ENCODE measurements around the gene DEF6.

Gene DEF6, protein sequence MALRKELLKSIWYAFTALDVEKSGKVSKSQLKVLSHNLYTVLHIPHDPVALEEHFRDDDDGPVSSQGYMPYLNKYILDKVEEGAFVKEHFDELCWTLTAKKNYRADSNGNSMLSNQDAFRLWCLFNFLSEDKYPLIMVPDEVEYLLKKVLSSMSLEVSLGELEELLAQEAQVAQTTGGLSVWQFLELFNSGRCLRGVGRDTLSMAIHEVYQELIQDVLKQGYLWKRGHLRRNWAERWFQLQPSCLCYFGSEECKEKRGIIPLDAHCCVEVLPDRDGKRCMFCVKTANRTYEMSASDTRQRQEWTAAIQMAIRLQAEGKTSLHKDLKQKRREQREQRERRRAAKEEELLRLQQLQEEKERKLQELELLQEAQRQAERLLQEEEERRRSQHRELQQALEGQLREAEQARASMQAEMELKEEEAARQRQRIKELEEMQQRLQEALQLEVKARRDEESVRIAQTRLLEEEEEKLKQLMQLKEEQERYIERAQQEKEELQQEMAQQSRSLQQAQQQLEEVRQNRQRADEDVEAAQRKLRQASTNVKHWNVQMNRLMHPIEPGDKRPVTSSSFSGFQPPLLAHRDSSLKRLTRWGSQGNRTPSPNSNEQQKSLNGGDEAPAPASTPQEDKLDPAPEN

DNA sequence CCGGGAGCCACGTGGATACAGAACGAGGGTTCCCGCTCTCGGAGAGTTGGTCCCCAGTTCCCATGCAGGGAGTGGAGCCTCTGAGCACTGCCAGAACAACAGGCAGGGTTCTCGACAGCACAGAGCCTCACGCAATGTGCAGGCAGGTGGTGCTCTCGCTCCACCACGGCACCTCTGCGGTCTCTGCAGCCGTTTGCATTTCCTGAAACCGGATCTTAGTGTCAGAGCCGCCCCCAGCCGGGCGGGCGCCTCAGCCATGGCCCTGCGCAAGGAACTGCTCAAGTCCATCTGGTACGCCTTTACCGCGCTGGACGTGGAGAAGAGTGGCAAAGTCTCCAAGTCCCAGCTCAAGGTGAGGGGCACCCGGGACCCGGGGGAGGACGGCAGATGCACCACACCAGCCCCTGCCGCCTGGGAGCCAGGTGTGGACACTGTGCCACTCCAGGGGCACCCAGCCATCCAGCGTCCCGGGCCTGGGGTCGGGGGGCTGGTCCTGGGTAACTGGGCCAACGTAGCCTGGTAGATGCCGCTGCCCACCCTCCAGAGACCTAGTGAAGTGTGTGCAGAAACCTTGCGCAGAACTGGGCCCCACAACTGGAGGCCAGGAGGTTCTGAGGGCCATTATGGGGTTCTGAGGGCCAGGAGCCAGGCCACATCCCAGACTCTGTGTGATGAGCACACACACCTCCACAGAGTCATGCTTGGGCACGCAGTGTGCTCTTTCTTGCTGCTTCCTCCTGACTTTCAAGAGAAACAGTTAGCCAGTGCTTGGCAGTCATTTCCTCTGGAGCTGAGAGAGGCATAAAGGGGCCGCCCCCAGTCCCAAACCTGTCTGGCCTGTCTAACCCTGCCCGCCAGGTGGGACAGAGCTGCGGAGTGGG, at the start of gene DEF6:
Gene DEF6 (plus strand): TSS at position 218 of the 881 bp plus-strand sequence. CDS start 39 bp downstream, at position 257.
- peak; percentile 93 to 94 for DNase-seq (ENCODE audit: low read depth in 1 of 2, low spot score in 1 of 2)
- TF ChIP-seq JUND (IDR thresholded peaks at IDR 0.05; ENCODE audit: low read depth) = no peak
- in situ Hi-C loops (cut with HindIII; ENCODE audit: low pct_unique_long_range_greater_than_20kb, low sequenced_read_pairs) = no loop called here

DNA sequence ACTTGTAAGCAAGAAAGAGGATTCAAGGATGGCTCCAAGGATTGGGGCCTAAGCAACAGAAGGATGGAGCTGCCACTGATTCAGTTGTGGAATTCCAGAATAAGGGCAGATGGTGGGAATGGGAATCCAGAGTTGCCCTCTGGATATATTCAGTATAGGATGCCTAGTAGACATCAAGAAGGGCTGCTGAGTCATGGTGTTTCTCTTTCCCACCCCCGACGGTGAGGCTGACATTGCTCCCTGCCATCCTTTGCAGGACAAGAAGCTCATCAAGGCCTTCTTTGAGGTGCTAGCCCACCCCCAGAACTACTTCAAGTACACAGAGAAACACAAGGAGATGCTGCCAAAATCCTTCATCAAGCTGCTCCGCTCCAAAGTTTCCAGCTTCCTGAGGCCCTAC, 49.3 kb upstream of the DEF6 start:
- in situ Hi-C loops (cut with HindIII; ENCODE audit: low pct_unique_long_range_greater_than_20kb, low sequenced_read_pairs) = no loop called here
- TF ChIP-seq JUND (IDR thresholded peaks at IDR 0.05; ENCODE audit: low read depth) = no peak
- DNase-seq (ENCODE audit: low read depth in 1 of 2, low spot score in 1 of 2) = no peak

DNA sequence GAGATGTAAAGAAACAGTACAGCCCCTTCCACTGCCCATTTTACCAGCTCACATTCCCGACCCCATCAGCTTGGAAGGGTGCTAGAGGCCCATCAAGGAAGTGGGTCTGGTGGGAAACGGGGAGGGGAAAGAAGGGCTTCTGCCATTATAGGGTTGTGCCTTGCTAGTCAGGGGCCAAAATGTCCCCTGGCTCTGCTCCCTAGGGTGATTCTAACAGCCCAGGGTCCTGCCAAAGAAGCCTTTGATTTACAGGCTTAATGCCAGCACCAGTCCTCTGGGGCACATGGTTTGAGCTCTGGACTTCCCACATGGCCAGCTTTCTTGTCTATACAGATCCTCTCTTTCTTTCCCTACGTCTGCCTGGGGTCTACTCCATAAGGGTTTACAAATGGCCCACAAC, 48.7 kb upstream of the DEF6 start:
- DNase-seq (ENCODE audit: low read depth in 1 of 2, low spot score in 1 of 2) = no peak
- in situ Hi-C loops (cut with HindIII; ENCODE audit: low pct_unique_long_range_greater_than_20kb, low sequenced_read_pairs) = no loop called here
- TF ChIP-seq JUND (IDR thresholded peaks at IDR 0.05; ENCODE audit: low read depth) = no peak

DNA sequence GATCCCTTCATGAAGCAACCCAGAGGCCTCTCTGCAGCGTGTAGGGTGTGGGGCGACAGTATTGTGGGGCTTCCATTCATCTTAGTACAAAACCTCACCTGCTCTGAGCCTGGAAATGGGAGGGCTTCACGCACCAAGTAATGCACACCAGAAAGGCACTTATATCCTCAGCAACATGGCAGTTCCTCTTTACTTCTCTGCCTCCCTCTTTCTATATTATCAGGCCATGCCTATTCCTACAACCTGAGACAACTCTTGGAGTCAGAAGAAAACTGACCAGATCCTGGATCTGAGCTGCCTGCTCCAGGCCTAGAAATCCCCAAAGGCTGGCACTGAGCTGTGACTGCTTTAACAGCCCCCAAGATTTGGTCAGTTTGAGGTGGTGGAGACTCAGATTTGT, 45.7 kb upstream of the DEF6 start:
- TF ChIP-seq JUND (IDR thresholded peaks at IDR 0.05; ENCODE audit: low read depth) = no peak
- in situ Hi-C loops (cut with HindIII; ENCODE audit: low pct_unique_long_range_greater_than_20kb, low sequenced_read_pairs) = no loop called here
- no peak for DNase-seq (ENCODE audit: low read depth in 1 of 2, low spot score in 1 of 2)

DNA sequence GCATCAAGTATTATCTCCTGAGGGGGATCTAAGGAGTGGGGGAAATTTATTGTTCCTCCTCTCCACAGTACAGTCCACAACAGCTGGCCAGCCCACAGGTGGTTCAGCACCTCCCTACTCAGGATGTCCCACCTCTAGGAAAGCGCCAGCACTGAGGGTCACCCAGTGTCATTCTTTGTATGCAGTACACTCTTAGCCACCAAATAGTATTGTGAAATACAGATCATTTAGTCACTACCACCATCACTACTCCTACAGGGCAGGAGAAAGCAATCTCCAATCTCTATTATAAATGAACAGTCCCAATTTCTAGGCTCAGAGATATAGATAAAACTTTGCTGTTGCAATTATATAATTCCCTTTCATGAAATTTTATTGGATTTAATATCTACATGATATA, 44.4 kb upstream of the DEF6 start:
- TF ChIP-seq JUND (IDR thresholded peaks at IDR 0.05; ENCODE audit: low read depth) = no peak
- in situ Hi-C loops (cut with HindIII; ENCODE audit: low pct_unique_long_range_greater_than_20kb, low sequenced_read_pairs) = no loop called here
- no peak for DNase-seq (ENCODE audit: low read depth in 1 of 2, low spot score in 1 of 2)

DNA sequence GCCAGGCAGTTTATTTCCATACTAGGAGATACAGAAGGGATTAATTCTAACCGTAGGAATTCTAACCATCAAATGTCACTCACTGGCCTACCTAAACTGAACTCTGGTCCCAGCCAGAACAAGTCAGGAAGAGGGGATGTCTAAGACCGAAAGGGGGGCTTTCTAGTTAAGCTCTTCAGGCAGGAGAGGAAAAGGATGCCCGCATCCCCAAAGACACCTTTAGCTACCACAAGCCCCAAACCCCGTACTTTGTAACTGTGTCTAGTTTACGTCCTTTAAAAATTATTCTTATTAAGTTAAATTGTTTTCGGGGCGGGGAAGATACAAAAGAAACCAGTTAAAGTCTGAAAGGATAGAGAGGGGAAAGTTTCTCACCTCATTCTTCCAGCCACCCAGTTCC, 39.3 kb upstream of the DEF6 start:
- DNase-seq (ENCODE audit: low read depth in 1 of 2, low spot score in 1 of 2) = no peak
- in situ Hi-C loops (cut with HindIII; ENCODE audit: low pct_unique_long_range_greater_than_20kb, low sequenced_read_pairs) = no loop called here
- no peak for TF ChIP-seq JUND (IDR thresholded peaks at IDR 0.05; ENCODE audit: low read depth)

DNA sequence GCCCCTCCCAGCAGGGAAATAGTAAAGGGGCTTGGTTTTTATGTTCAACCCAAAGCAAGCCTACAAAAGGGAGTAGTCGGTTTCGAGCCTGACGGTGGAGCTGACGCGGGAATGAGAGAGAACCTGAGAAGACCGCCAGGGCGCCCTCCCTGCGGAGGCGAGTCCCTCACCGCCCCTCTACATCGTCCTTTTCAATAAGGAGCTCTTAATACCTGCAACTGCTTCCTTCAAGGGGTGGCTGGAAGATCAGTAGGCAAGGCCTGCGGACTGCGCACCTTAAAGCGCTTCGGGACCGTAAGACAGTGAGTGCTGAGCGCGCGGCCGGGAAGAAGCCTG, 38.8 kb upstream of the DEF6 start:
- TF ChIP-seq JUND (IDR thresholded peaks at IDR 0.05; ENCODE audit: low read depth) = no peak
- DNase-seq (ENCODE audit: low read depth in 1 of 2, low spot score in 1 of 2) = peak in 1 of 2 experiments; percentile 18
- in situ Hi-C loops (cut with HindIII; ENCODE audit: low pct_unique_long_range_greater_than_20kb, low sequenced_read_pairs) = no loop called here

DNA sequence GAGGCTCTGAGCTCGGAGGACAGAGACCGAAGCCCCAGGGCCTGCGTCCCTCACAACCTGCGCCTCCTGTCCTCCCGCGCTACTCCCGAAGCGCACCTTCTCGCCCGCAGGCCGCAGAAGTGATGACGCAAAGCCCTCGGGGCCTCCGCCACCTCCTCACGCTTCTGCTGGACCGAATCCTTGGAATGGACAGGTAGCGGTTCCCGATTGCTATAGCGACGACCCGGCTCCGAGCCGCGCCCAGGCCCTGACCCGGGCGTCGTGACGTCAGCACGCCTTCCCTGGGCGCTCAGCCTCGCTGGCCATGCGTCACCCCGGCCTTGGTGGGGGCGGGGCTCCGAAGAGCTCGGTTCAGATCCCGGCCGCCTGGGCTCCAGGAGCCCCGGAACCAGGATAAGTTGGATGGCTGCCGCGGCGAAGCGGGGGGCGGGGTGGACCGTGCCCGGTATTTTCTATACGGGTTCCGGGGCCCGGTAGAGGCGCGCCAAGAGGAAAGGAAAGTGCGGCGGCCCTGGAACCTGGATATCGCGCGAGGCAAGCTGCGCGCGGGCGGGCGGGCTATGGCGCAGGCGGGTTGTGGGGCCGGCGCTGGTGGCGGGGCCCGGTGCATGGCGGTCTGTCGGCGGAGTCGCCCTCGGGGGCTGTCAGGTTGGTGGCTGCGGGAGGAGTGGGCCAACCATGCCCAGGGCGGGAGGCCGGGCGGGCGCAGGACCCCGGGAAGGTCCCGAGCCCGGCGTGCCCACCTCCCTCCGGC, 38.2 kb upstream of the DEF6 start, which contains the start of gene ZNF76:
Gene ZNF76 (plus strand): TSS at position 542 of the 754 bp plus-strand sequence. CDS start 21,417 bp downstream, outside the sequence.
- DNase-seq (ENCODE audit: low read depth in 1 of 2, low spot score in 1 of 2) = peak; percentile 88 to 98
- in situ Hi-C loops (cut with HindIII; ENCODE audit: low pct_unique_long_range_greater_than_20kb, low sequenced_read_pairs) = no loop called here
- no peak for TF ChIP-seq JUND (IDR thresholded peaks at IDR 0.05; ENCODE audit: low read depth)

DNA sequence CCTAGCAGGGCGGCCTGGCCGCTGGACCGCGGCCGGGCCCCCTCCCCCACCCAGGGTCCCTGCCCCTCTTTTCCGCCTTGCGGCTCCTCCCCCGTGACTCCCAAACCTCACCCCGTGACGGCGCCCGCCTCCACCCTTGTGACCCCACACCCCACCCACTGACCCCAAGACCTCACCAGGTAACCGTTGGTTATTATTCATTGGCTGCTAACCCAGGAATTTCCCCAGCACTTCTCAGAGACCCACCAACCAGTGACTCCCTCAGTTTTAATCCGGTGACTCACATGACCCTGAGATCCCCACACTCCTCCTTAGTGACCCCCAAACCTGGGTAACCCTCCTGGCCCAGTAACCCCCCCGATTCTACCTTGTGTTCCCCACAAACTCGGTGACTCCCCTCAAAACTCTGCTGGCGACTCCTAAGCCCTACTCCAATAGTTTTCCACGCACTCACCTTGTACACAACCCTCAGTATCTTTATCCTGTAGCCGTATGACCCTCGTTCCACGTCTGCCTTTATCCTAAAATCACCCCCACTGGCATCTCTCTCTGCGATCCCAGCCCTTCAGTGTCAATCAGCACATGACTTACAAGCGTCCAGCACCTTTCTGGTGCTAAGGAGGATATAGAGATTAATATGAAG, 37.5 kb upstream of the DEF6 start:
- peak; percentile 32 to 49 for DNase-seq (ENCODE audit: low read depth in 1 of 2, low spot score in 1 of 2)
- in situ Hi-C loops (cut with HindIII; ENCODE audit: low pct_unique_long_range_greater_than_20kb, low sequenced_read_pairs) = no loop called here

DNA sequence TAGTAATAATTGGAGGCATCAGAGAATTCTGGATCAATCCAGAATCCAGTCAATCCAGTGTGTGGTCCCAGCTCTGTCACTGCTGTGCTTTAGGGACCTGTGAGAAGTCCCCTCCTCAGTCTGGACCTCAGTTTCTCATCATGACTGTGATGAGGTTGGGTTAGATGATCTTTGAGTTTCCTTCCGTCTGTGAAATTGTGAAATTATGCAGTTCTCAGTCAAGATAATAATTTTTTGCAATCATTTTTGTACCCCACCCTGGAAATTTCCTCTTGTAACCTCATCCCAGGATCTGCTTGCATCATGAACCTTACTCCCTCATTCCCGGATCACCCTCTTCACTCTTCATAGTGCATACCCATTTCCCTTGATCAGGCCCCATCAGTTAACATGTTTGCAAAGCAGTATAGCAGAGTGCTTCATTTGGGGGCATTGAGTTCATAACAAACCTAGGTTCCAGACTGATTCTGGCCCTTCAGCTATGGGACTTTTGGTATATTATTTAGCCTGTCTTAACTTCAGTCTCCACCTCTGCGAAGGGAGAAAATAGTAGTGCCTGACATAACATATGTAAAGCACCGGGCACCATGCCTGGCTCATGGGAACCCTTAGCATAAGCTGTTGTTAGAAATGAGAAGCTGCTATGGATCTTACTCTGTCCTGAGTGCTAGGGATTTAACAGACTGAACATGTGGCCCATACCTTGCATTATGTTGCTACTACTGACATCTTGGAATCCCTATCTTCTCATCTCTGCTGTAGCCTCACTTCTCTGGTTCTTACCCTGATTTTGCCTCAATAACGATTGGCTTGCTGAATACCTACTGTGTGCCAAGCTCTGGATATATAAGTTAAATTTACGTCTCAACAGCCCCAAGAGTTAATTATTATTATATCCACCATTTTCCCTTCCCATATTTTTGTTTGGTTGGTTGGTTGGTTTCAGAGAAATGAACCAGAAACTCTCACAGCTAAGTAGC, 36.7 kb upstream of the DEF6 start:
- DNase-seq (ENCODE audit: low read depth in 1 of 2, low spot score in 1 of 2) = no peak
- in situ Hi-C loops (cut with HindIII; ENCODE audit: low pct_unique_long_range_greater_than_20kb, low sequenced_read_pairs) = no loop called here
- TF ChIP-seq JUND (IDR thresholded peaks at IDR 0.05; ENCODE audit: low read depth) = no peak

More for the DNA sequence above, 37.5 kb upstream of the DEF6 start:
- TF ChIP-seq JUND (IDR thresholded peaks at IDR 0.05; ENCODE audit: low read depth) = no peak

DNA sequence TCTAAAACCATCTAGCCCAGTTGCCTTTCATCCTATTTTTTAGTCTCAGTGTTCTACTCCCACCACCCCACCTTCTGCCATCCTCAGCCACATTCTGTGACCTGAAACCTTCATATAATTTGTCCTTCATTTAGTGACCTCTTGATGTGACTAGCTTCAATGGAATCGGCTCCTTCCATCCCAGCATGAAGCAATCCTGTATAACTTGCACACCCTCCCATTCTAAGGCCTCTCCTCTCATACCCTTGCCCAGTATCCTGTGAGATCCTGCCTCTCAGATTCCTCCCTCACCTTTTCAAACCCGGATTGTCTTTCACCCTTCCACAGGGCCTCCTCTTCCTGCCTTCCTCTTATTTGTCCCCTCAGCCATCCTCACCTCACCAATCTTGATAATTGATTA, 35.0 kb upstream of the DEF6 start:
- in situ Hi-C loops (cut with HindIII; ENCODE audit: low pct_unique_long_range_greater_than_20kb, low sequenced_read_pairs) = no loop called here
- DNase-seq (ENCODE audit: low read depth in 1 of 2, low spot score in 1 of 2) = no peak
- TF ChIP-seq JUND (IDR thresholded peaks at IDR 0.05; ENCODE audit: low read depth) = no peak

All from T47D (cell line).